Measurements from ENCODE around the gene UBA6.

DNA sequence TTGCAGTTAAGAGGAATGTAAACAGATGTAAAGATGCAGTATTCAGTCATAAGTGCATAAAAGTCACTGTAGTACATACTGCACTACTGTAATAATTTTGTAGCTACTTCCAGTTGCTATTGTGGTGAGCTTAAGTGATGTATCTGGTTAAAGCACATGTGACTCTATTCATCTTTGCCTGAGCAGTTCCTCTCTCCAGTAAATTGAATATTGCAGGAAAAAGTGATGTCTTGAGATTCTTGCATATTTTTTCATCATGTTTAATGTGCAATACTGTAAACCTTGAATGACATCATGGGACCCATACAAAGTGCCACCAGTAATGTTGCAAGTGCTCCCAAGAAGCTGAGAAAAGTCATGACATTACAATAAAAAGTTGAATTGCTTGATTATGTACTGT is 9.6 kb downstream of the UBA6 start:
- TF ChIP-seq RXRA (IDR thresholded peaks at IDR 0.05; ENCODE audit: borderline replicate concordance, low read depth) (no peak), MXI1 (IDR thresholded peaks at IDR 0.05; ENCODE audit: low read depth, low read length) (no peak), ELF1 (IDR thresholded peaks at IDR 0.05) (no peak), JUND (IDR thresholded peaks at IDR 0.05) (no peak)
- TF ChIP-seq, protein P1, sequence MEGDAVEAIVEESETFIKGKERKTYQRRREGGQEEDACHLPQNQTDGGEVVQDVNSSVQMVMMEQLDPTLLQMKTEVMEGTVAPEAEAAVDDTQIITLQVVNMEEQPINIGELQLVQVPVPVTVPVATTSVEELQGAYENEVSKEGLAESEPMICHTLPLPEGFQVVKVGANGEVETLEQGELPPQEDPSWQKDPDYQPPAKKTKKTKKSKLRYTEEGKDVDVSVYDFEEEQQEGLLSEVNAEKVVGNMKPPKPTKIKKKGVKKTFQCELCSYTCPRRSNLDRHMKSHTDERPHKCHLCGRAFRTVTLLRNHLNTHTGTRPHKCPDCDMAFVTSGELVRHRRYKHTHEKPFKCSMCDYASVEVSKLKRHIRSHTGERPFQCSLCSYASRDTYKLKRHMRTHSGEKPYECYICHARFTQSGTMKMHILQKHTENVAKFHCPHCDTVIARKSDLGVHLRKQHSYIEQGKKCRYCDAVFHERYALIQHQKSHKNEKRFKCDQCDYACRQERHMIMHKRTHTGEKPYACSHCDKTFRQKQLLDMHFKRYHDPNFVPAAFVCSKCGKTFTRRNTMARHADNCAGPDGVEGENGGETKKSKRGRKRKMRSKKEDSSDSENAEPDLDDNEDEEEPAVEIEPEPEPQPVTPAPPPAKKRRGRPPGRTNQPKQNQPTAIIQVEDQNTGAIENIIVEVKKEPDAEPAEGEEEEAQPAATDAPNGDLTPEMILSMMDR (IDR thresholded peaks at IDR 0.05), result no peak
- TF ChIP-seq, protein P2, sequence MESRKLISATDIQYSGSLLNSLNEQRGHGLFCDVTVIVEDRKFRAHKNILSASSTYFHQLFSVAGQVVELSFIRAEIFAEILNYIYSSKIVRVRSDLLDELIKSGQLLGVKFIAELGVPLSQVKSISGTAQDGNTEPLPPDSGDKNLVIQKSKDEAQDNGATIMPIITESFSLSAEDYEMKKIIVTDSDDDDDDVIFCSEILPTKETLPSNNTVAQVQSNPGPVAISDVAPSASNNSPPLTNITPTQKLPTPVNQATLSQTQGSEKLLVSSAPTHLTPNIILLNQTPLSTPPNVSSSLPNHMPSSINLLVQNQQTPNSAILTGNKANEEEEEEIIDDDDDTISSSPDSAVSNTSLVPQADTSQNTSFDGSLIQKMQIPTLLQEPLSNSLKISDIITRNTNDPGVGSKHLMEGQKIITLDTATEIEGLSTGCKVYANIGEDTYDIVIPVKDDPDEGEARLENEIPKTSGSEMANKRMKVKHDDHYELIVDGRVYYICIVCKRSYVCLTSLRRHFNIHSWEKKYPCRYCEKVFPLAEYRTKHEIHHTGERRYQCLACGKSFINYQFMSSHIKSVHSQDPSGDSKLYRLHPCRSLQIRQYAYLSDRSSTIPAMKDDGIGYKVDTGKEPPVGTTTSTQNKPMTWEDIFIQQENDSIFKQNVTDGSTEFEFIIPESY (IDR thresholded peaks at IDR 0.05; ENCODE audit: borderline replicate concordance, low read depth), result no peak
